Lung (tissue), 12 donors: ENCODE measurements around the gene IPO11. TPM values are rescaled to one million over a fixed set of nuclear protein-coding genes. Genes with fewer than 3 reads are reported as not detected.
"Not testable (repeated sequence)": the region's sequence is repeated elsewhere in the genome, so short reads cannot be mapped to it uniquely, and the experiment has no call there.

ENCODE experiments used
- ATAC-seq: fragments of 200-7000 bp; cut with Tn5 transposase; one replicate; pipeline ENCODE4 v1.9.1; 2020; ENCODE audit warnings: moderate number of reproducible peaks; ENCODE audit not compliant: insufficient read depth, low FRiP score
- DNase-seq, 3 donors: peaks; one replicate each; pipeline ENCODE4 v3.0.0-alpha.2; 2013 to 2017
- H3K27ac ChIP-seq, 2 donors: one replicate each; pipeline ENCODE4 v1.5.1; 2013; ENCODE audit warnings: mild to moderate bottlenecking in 2 of 2, moderate library complexity in 2 of 2, control low read depth in 1 of 2, inconsistent platforms in 1 of 2, low read depth in 1 of 2, low read length in 1 of 2
- H3K27me3 ChIP-seq, 3 donors: one replicate each; pipeline ENCODE4 v1.5.1; 2013; ENCODE audit warnings: low read length in 2 of 3; ENCODE audit not compliant: control insufficient read depth in 3 of 3, insufficient read depth in 3 of 3
- H3K36me3 ChIP-seq, 4 donors: one replicate each; pipeline ENCODE4 v1.5.1; 2013; ENCODE audit warnings: low read length in 4 of 4, mild to moderate bottlenecking in 1 of 4, moderate library complexity in 1 of 4; ENCODE audit not compliant: control insufficient read depth in 4 of 4, insufficient read depth in 4 of 4
- H3K4me1 ChIP-seq, 5 donors: one replicate each; pipeline ENCODE4 v1.5.1; 2013; ENCODE audit warnings: low read length in 5 of 5, mild to moderate bottlenecking in 2 of 5, moderate library complexity in 1 of 5; ENCODE audit not compliant: control insufficient read depth in 5 of 5, insufficient read depth in 5 of 5
- H3K4me3 ChIP-seq: one replicate; pipeline ENCODE4 v1.5.1; 2013; ENCODE audit warnings: mild to moderate bottlenecking, control low read depth, moderate library complexity
- H3K9ac ChIP-seq, 2 donors: one replicate each; pipeline ENCODE4 v1.5.1; 2013; ENCODE audit warnings: low read length in 2 of 2, control low read depth in 1 of 2; ENCODE audit not compliant: insufficient read depth in 1 of 2
- H3K9me3 ChIP-seq, 4 donors: one replicate each; pipeline ENCODE4 v1.5.1; 2013; ENCODE audit warnings: low read length in 3 of 4, mild to moderate bottlenecking in 1 of 4, moderate library complexity in 1 of 4; ENCODE audit not compliant: control insufficient read depth in 4 of 4, insufficient read depth in 3 of 4
- WGBS, 2 donors: extraction: QIAGEN DNeasy Blood & Tissue Kit; methylation state at CpG; one replicate each; pipeline ENCODE4 v1.1.7; 2013; 5-methylcytosine and 5-hydroxymethylcytosine counted together
- polyA plus RNA-seq, 2 donors: library from polyadenylated mRNA; stranded (reverse); fragments of 200-250 nt; gene quantifications; one replicate each; pipeline ENCODE4 v1.2.1, GENCODE V29; 2013
- total RNA-seq, 2 donors: library from RNA; depleted of rRNA in 1 of 2; stranded (reverse); fragments of >200 nt in 1 of 2; gene quantifications; one replicate each; pipeline ENCODE4 v1.2.1, GENCODE V29; 2014 to 2021
- TF ChIP-seq, protein P1 (sequence below): IDR thresholded peaks from 2 replicates; pipeline ENCODE4 v1.5.1; 2012; ENCODE audit warnings: mild to moderate bottlenecking; ENCODE audit errors: control extremely low read depth, extremely low read depth
- donor health status: control.
- donor health status: control.
- donor health status: Bipolar disorder and iron deficiency.
- donor health status: healthy.
- donor health status: DM: yes; HTN: yes; CAD: no.

Gene IPO11
- total and polyA plus RNA-seq, 4 donors, result 7.2 to 46.6 (median 25.5) TPM

GRCh38 chr5:62514510-62515119, 102.1 kb downstream of the IPO11 start:
- TF ChIP-seq, protein P1, sequence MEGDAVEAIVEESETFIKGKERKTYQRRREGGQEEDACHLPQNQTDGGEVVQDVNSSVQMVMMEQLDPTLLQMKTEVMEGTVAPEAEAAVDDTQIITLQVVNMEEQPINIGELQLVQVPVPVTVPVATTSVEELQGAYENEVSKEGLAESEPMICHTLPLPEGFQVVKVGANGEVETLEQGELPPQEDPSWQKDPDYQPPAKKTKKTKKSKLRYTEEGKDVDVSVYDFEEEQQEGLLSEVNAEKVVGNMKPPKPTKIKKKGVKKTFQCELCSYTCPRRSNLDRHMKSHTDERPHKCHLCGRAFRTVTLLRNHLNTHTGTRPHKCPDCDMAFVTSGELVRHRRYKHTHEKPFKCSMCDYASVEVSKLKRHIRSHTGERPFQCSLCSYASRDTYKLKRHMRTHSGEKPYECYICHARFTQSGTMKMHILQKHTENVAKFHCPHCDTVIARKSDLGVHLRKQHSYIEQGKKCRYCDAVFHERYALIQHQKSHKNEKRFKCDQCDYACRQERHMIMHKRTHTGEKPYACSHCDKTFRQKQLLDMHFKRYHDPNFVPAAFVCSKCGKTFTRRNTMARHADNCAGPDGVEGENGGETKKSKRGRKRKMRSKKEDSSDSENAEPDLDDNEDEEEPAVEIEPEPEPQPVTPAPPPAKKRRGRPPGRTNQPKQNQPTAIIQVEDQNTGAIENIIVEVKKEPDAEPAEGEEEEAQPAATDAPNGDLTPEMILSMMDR, result no peak

GRCh38 chr5:62520812-62521211, 108.2 kb downstream of the IPO11 start:
- H3K9ac ChIP-seq, H3K4me1 ChIP-seq, H3K9me3 ChIP-seq, ATAC-seq, H3K4me3 ChIP-seq, H3K27ac ChIP-seq, DNase-seq, H3K27me3 ChIP-seq, H3K36me3 ChIP-seq: not testable (repeated sequence)
- WGBS, 2 donors, result 95 to 100% methylated on average over 1 of the region's 1 CpG

More at GRCh38 chr5:62514510-62515119, 102.1 kb downstream of the IPO11 start:
- Histone ChIP-seq H3K27ac (no peak overlapping the region), H3K4me1 (no peaks in the 10 kb centered on the region), H3K9me3 (no peaks in the 10 kb centered on the region), H3K27me3 (no peaks in the 10 kb centered on the region), H3K36me3 (peaks cover 0 to 9% (median under 1%) of the 10 kb centered on the region in 4 donors), H3K9ac (no peak overlapping the region), H3K4me3 (no peak overlapping the region)
- WGBS, 2 donors, result 91 to 94% methylated on average over 2 to 5 of the region's 6 CpGs
- DNase-seq, result no peak
- ATAC-seq, result no peak

DNA sequence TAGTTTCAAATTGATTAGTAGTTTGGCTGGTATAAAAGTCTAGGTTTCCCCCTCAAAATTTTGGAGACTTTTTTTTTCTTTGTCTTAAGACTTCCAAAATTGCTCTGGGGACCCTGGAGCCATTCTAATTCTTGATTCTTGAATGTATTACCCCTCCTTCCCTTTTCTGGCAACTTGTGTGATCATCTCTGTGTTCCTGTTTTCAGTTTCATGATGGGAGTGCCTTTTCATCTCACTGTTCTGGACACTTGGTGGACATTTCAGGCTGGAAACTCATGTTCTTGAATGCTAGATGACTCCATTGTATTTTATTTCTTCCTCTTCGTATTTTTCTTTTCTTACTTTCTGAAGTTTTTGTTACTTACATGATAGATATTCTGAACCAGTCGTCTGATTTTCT, 108.8 kb downstream of the IPO11 start:
- peaks cover 0 to 3% (median 0%) of the 10 kb centered on the region in 4 donors for H3K36me3 ChIP-seq
- no peak for DNase-seq
- no peak overlapping the region for H3K27ac ChIP-seq
- H3K27me3 ChIP-seq, result no peaks in the 10 kb centered on the region
- no peaks in the 10 kb centered on the region for H3K9me3 ChIP-seq
- TF ChIP-seq, protein P1, result no peak
- no peak overlapping the region for H3K9ac ChIP-seq
- no peaks in the 10 kb centered on the region for H3K4me1 ChIP-seq
- H3K4me3 ChIP-seq, result no peak overlapping the region
- ATAC-seq, result no peak
- WGBS, 2 donors, result 45 to 66% methylated on average over 2 of the region's 2 CpGs

- H3K9ac ChIP-seq, result no peak overlapping the region
- DNase-seq (no peak), ATAC-seq (no peak)
- no peak overlapping the region for H3K27ac ChIP-seq
- H3K4me1 ChIP-seq, result no peaks in the 10 kb centered on the region
- TF ChIP-seq, protein P1, result no peak
- no peaks in the 10 kb centered on the region for H3K9me3 ChIP-seq
- H3K27me3 ChIP-seq, result no peaks in the 10 kb centered on the region
- H3K4me3 ChIP-seq, result no peak overlapping the region
- peaks cover 0 to 3% (median 0%) of the 10 kb centered on the region in 4 donors for H3K36me3 ChIP-seq
- WGBS, 2 donors, result 98 to 100% methylated on average over 1 of the region's 1 CpG
These were observed 110.2 kb downstream of the IPO11 start for GRCh38 chr5:62522811-62523210.
